Spleen (tissue), 3 donors: ENCODE measurements around the gene CYP17A1.

Experiments
- POLR2A ChIP-seq, 3 donors: fragments of 450-650 bp; IDR thresholded peaks; one replicate each; pipeline ENCODE4 v1.5.1; 2017; ENCODE audit warnings: antibody characterized with exemption in 3 of 3, mild to moderate bottlenecking in 1 of 3
- POLR2AphosphoS5 ChIP-seq, 3 donors: sonication (generic); formaldehyde crosslinking; IDR thresholded peaks; one replicate each; pipeline ENCODE4 v1.5.1; 2017; ENCODE audit warnings: antibody characterized with exemption in 3 of 3

- TF ChIP-seq POLR2AphosphoS5 (IDR thresholded peaks at IDR 0.05), result no peak
- TF ChIP-seq POLR2A (IDR thresholded peaks at IDR 0.05), result no peak
Observed at GRCh38 chr10:102870221-102870620, 33.0 kb upstream of the CYP17A1 start.
